Activated T-helper 17 cell treated with anti-CD3 and anti-CD28 coated beads, Interleukin-2, amount 50 U/mL, for 72 hours (primary cell): ENCODE data around the gene GAS7. TPM values are rescaled to one million over a fixed set of nuclear protein-coding genes. Genes with fewer than 3 reads are reported as not detected.

Source experiments
- ATAC-seq: fragments of 150-1000 bp; cut with Tn5 transposase; replicated peaks from 2 replicates; pipeline ENCODE4 v1.10.0; 2021; ENCODE audit warnings: mild to moderate bottlenecking, moderate library complexity
- H3K27ac Mint-ChIP-seq: one replicate; pipeline ENCODE4 v1.8.0; 2022; ENCODE audit warnings: mixed read lengths
- H3K27me3 Mint-ChIP-seq: one replicate; pipeline ENCODE4 v1.8.0; 2022; ENCODE audit warnings: mixed read lengths
- H3K36me3 Mint-ChIP-seq: one replicate; pipeline ENCODE4 v1.8.0; 2022; ENCODE audit warnings: low read depth, mild to moderate bottlenecking, mixed read lengths
- H3K4me1 Mint-ChIP-seq: one replicate; pipeline ENCODE4 v1.8.0; 2022; ENCODE audit warnings: mixed read lengths
- H3K4me3 Mint-ChIP-seq: one replicate; pipeline ENCODE4 v1.8.0; 2022; ENCODE audit warnings: mild to moderate bottlenecking, mixed read lengths
- H3K9me3 Mint-ChIP-seq: one replicate; pipeline ENCODE4 v1.8.0; 2022; ENCODE audit warnings: mixed read lengths
- total RNA-seq, 2 donors: library from RNA; stranded (reverse); gene quantifications; one replicate each; pipeline ENCODE4 v1.2.3, GENCODE V29; 2022

The GAS7 gene
- total RNA-seq, 2 donors from 2014 or later = 0.42 to 0.43 TPM

GRCh38 chr17:10046786-10047785 lies 151.3 kb downstream of the GAS7 start:
- Mint-ChIP-seq H3K4me3 (no peak overlapping the region), H3K36me3 (no peaks in the 10 kb centered on the region), H3K27me3 (no peaks in the 10 kb centered on the region), H3K9me3 (no peaks in the 10 kb centered on the region), H3K27ac (no peak overlapping the region), H3K4me1 (no peaks in the 10 kb centered on the region)
- ATAC-seq = no peak

- Mint-ChIP-seq H3K27me3 (peaks cover 3% of the 10 kb centered on the region), H3K27ac (no peak overlapping the region), H3K9me3 (no peaks in the 10 kb centered on the region), H3K4me3 (no peak overlapping the region), H3K4me1 (no peaks in the 10 kb centered on the region), H3K36me3 (no peaks in the 10 kb centered on the region)
- no peak for ATAC-seq
Observed at GRCh38 chr17:10045871-10046658, 152.3 kb downstream of the GAS7 start.

- ATAC-seq = no peak
- Mint-ChIP-seq H3K27ac (no peak overlapping the region), H3K4me3 (no peak overlapping the region), H3K27me3 (peaks cover 3% of the 10 kb centered on the region), H3K4me1 (no peaks in the 10 kb centered on the region), H3K9me3 (no peaks in the 10 kb centered on the region), H3K36me3 (no peaks in the 10 kb centered on the region)
Observed at GRCh38 chr17:10042589-10043244, 155.7 kb downstream of the GAS7 start.

- no peaks in the 10 kb centered on the region for H3K9me3 Mint-ChIP-seq
- H3K27ac Mint-ChIP-seq = no peak overlapping the region
- ATAC-seq = no peak
- H3K4me1 Mint-ChIP-seq = no peaks in the 10 kb centered on the region
- H3K36me3 Mint-ChIP-seq = no peaks in the 10 kb centered on the region
- H3K4me3 Mint-ChIP-seq = no peak overlapping the region
- H3K27me3 Mint-ChIP-seq = peaks cover 3% of the 10 kb centered on the region
Observed at GRCh38 chr17:10041916-10042588, 156.4 kb downstream of the GAS7 start.

- Mint-ChIP-seq H3K9me3 (no peaks in the 10 kb centered on the region), H3K4me3 (no peak overlapping the region), H3K27ac (no peak overlapping the region), H3K4me1 (no peaks in the 10 kb centered on the region), H3K27me3 (peaks cover 3% of the 10 kb centered on the region), H3K36me3 (no peaks in the 10 kb centered on the region)
- no peak for ATAC-seq
Observed at GRCh38 chr17:10041287-10041612, 157.2 kb downstream of the GAS7 start.

- peaks cover 10% of the 10 kb centered on the region for H3K27me3 Mint-ChIP-seq
- no peak for ATAC-seq
- H3K27ac Mint-ChIP-seq = no peak overlapping the region
- no peaks in the 10 kb centered on the region for H3K4me1 Mint-ChIP-seq
- H3K4me3 Mint-ChIP-seq = no peak overlapping the region
- no peaks in the 10 kb centered on the region for H3K9me3 Mint-ChIP-seq
- no peaks in the 10 kb centered on the region for H3K36me3 Mint-ChIP-seq
Observed at GRCh38 chr17:10036511-10037061, 161.8 kb downstream of the GAS7 start.

- peaks cover 8% of the 10 kb centered on the region for H3K27me3 Mint-ChIP-seq
- no peak overlapping the region for H3K4me3 Mint-ChIP-seq
- H3K36me3 Mint-ChIP-seq = no peaks in the 10 kb centered on the region
- ATAC-seq = no peak
- no peaks in the 10 kb centered on the region for H3K9me3 Mint-ChIP-seq
- no peaks in the 10 kb centered on the region for H3K4me1 Mint-ChIP-seq
- H3K27ac Mint-ChIP-seq = no peak overlapping the region
Observed at GRCh38 chr17:10035885-10036284, 162.5 kb downstream of the GAS7 start.

- no peaks in the 10 kb centered on the region for H3K9me3 Mint-ChIP-seq
- no peak overlapping the region for H3K4me3 Mint-ChIP-seq
- no peaks in the 10 kb centered on the region for H3K4me1 Mint-ChIP-seq
- no peak overlapping the region for H3K27ac Mint-ChIP-seq
- H3K36me3 Mint-ChIP-seq = no peaks in the 10 kb centered on the region
- H3K27me3 Mint-ChIP-seq = peaks cover 8% of the 10 kb centered on the region
- no peak for ATAC-seq
Observed at GRCh38 chr17:10034719-10035475, 163.5 kb downstream of the GAS7 start.

GRCh38 chr17:10033959-10034358 lies 164.4 kb downstream of the GAS7 start:
- H3K4me1 Mint-ChIP-seq = no peaks in the 10 kb centered on the region
- peaks cover 8% of the 10 kb centered on the region for H3K27me3 Mint-ChIP-seq
- H3K27ac Mint-ChIP-seq = no peak overlapping the region
- no peaks in the 10 kb centered on the region for H3K36me3 Mint-ChIP-seq
- no peak overlapping the region for H3K4me3 Mint-ChIP-seq
- no peak for ATAC-seq
- H3K9me3 Mint-ChIP-seq = no peaks in the 10 kb centered on the region

- Mint-ChIP-seq H3K4me3 (no peak overlapping the region), H3K36me3 (no peaks in the 10 kb centered on the region), H3K4me1 (no peaks in the 10 kb centered on the region), H3K27me3 (peaks cover 9% of the 10 kb centered on the region), H3K9me3 (no peaks in the 10 kb centered on the region), H3K27ac (no peak overlapping the region)
- no peak for ATAC-seq
Observed at GRCh38 chr17:10033449-10033848, 165.0 kb downstream of the GAS7 start.

- H3K9me3 Mint-ChIP-seq = no peaks in the 10 kb centered on the region
- ATAC-seq = no peak
- H3K4me1 Mint-ChIP-seq = no peaks in the 10 kb centered on the region
- H3K27ac Mint-ChIP-seq = no peak overlapping the region
- no peak overlapping the region for H3K4me3 Mint-ChIP-seq
- peaks cover 11% of the 10 kb centered on the region for H3K27me3 Mint-ChIP-seq
- H3K36me3 Mint-ChIP-seq = no peaks in the 10 kb centered on the region
Observed at GRCh38 chr17:10032118-10032852, 166.1 kb downstream of the GAS7 start.

GRCh38 chr17:10031606-10032005 lies 166.8 kb downstream of the GAS7 start:
- Mint-ChIP-seq H3K4me3 (no peak overlapping the region), H3K27me3 (peaks cover 15% of the 10 kb centered on the region), H3K36me3 (no peaks in the 10 kb centered on the region), H3K4me1 (no peaks in the 10 kb centered on the region), H3K9me3 (no peaks in the 10 kb centered on the region), H3K27ac (no peak overlapping the region)
- ATAC-seq = no peak

- Mint-ChIP-seq H3K4me3 (no peak overlapping the region), H3K4me1 (no peaks in the 10 kb centered on the region), H3K9me3 (no peaks in the 10 kb centered on the region), H3K27me3 (peaks cover 15% of the 10 kb centered on the region), H3K36me3 (no peaks in the 10 kb centered on the region), H3K27ac (no peak overlapping the region)
- no peak for ATAC-seq
Observed at GRCh38 chr17:10031127-10031526, 167.3 kb downstream of the GAS7 start.
